SK-N-SH (cell line): ENCODE results near the gene PROSER2. TPM values are rescaled to one million over a fixed set of nuclear protein-coding genes. Genes with fewer than 3 reads are reported as not detected.

Experiments
- CTCF ChIA-PET: fragments of 300-600, 350-600 bp; formaldehyde crosslinking; extraction: SDS; loops from one replicate; lab custom pipeline; 2021; lab: Yijun Ruan, JAX
- POLR2A ChIA-PET: fragments of 350-600 bp; sonication (Branson Sonifier 250); formaldehyde crosslinking; extraction: SDS; loops from one replicate; lab custom pipeline; 2020; ENCODE audit warnings: antibody characterized with exemption, inconsistent platforms; lab: Yijun Ruan, JAX
- DNase-seq: peaks from one replicate; pipeline ENCODE4 v3.0.0; 2012
- H2AFZ ChIP-seq: fragments of 200-600 bp; sonication (generic); 2 replicates; pipeline ENCODE4 v1.8.1; 2016; ENCODE audit warnings: antibody characterized with exemption, mild to moderate bottlenecking, low read depth
- H3F3A ChIP-seq: fragments of 200-600 bp; sonication (generic); replicated peaks from 2 replicates; pipeline ENCODE3; 2016; ENCODE audit warnings: antibody characterized with exemption, mild to moderate bottlenecking; ENCODE audit not compliant: insufficient read depth
- H3K27ac ChIP-seq, 2 experiments: fragments of 200-500 bp in 1 of 2; fragments of 200-600 bp in 1 of 2; sonication (Bioruptor generic) in 1 of 2; sonication (generic), shearing (Covaris generic) in 1 of 2; 2 replicates each; pipeline versions ENCODE4 v1.5.1 to v1.6.1; 2014 to 2016; ENCODE audit warnings: low read depth in 2 of 2, inconsistent platforms in 1 of 2, low read length in 1 of 2, mild to moderate bottlenecking in 1 of 2, mixed read lengths in 1 of 2
- H3K27me3 ChIP-seq: fragments of 200-600 bp; sonication (generic), shearing (Covaris generic); 2 replicates; pipeline ENCODE4 v1.6.1; 2016; ENCODE audit warnings: mixed run types; ENCODE audit not compliant: insufficient read depth
- H3K36me3 ChIP-seq, 2 experiments: fragments of 200-500 bp in 1 of 2; fragments of 200-600 bp in 1 of 2; sonication (Bioruptor generic) in 1 of 2; sonication (generic) in 1 of 2; replicated peaks in 1 of 2; 2 replicates each; pipeline versions ENCODE3 to v1.5.1; 2014 to 2016; ENCODE audit warnings: low read length in 1 of 2, mild to moderate bottlenecking in 1 of 2; ENCODE audit not compliant: insufficient read depth in 2 of 2, control insufficient read depth in 1 of 2
- H3K4me1 ChIP-seq, 2 experiments: fragments of 200-500 bp in 1 of 2; fragments of 200-600 bp in 1 of 2; sonication (Bioruptor generic) in 1 of 2; sonication (generic), shearing (Covaris generic) in 1 of 2; 2 replicates each; pipeline versions ENCODE4 v1.5.1 to v1.6.1; 2014 to 2016; ENCODE audit warnings: low read depth in 1 of 2, low read length in 1 of 2, mixed run types in 1 of 2; ENCODE audit not compliant: insufficient read depth in 2 of 2, control insufficient read depth in 1 of 2
- H3K4me2 ChIP-seq: fragments of 200-600 bp; sonication (generic), shearing (Covaris generic); 2 replicates; pipeline ENCODE4 v1.6.1; 2017; ENCODE audit warnings: mixed run types
- H3K4me3 ChIP-seq, 2 experiments: fragments of 200-500 bp in 1 of 2; fragments of 200-600 bp in 1 of 2; sonication (Bioruptor generic) in 1 of 2; sonication (generic), shearing (Covaris generic) in 1 of 2; 2 replicates each; pipeline versions ENCODE4 v1.5.1 to v1.8.1; 2014 to 2016; ENCODE audit warnings: low read depth in 2 of 2, inconsistent platforms in 1 of 2, low read length in 1 of 2, mild to moderate bottlenecking in 1 of 2, mixed read lengths in 1 of 2, moderate library complexity in 1 of 2
- H3K79me2 ChIP-seq: fragments of 200-600 bp; sonication (generic); 2 replicates; pipeline ENCODE4 v1.8.1; 2017; ENCODE audit warnings: mild to moderate bottlenecking; ENCODE audit not compliant: insufficient read depth
- H3K9ac ChIP-seq: fragments of 200-600 bp; sonication (generic); 2 replicates; pipeline ENCODE4 v1.6.1; 2017; ENCODE audit warnings: mixed run types
- H3K9me2 ChIP-seq: fragments of 200-600 bp; sonication (generic); 2 replicates; pipeline ENCODE4 v1.6.1; 2017; ENCODE audit warnings: mixed run types
- H3K9me3 ChIP-seq: fragments of 200-600 bp; sonication (generic); 2 replicates; pipeline ENCODE4 v1.6.1; 2017; ENCODE audit warnings: mixed run types, mild to moderate bottlenecking, moderate library complexity
- H4K20me1 ChIP-seq: fragments of 200-600 bp; sonication (generic); 2 replicates; pipeline ENCODE4 v1.6.1; 2017; ENCODE audit warnings: mild to moderate bottlenecking, mixed run types; ENCODE audit not compliant: insufficient read depth
- ELF1 ChIP-seq: IDR thresholded peaks from 2 replicates; pipeline ENCODE4 v1.4.0; 2012
- EP300 ChIP-seq, 2 experiments: IDR thresholded peaks; 2 replicates each; pipeline versions ENCODE4 v1.4.0 to v1.6.1; 2012; ENCODE audit warnings: borderline replicate concordance in 1 of 2, low read depth in 1 of 2, low read length in 1 of 2
- GABPA ChIP-seq: IDR thresholded peaks from 2 replicates; pipeline ENCODE4 v1.4.0; 2012; ENCODE audit warnings: low read depth, mild to moderate bottlenecking
- IRF3 ChIP-seq: fragments of 150-350 bp; IDR thresholded peaks from 2 replicates; pipeline ENCODE4 v1.6.1; 2016; ENCODE audit warnings: mild to moderate bottlenecking, low read depth, low read length
- MAX ChIP-seq: IDR thresholded peaks from 2 replicates; pipeline ENCODE4 v1.4.0; 2012; ENCODE audit warnings: low read depth
- RAD21 ChIP-seq: IDR thresholded peaks from 2 replicates; pipeline ENCODE4 v1.6.1; 2012; ENCODE audit warnings: mild to moderate bottlenecking, low read length
- RCOR1 ChIP-seq: fragments of 150-350 bp; IDR thresholded peaks from 2 replicates; pipeline ENCODE4 v1.6.1; 2017; ENCODE audit warnings: antibody characterized with exemption, low read length
- YY1 ChIP-seq: IDR thresholded peaks from 2 replicates; pipeline ENCODE4 v1.4.0; 2012; ENCODE audit warnings: low read depth, mild to moderate bottlenecking
- WGBS: methylation state at CpG from one replicate; pipeline ENCODE4 v1.1.6; 2017; ENCODE audit warnings: low lambda C conversion rate; 5-methylcytosine and 5-hydroxymethylcytosine counted together
- polyA plus RNA-seq, 3 experiments: library from polyadenylated mRNA; depleted of rRNA; stranded (reverse); fragments of >200 nt; gene quantifications; 2 replicates each; pipeline ENCODE4 v1.2.3, GENCODE V29; 2012

Gene PROSER2
- polyA plus RNA-seq, 1 of the 3 experiments (the other 2 are of a cell fraction), result 0.95 TPM

- POLR2A ChIA-PET, result no interaction called here
These were observed 29.2 kb upstream of the PROSER2 start for GRCh38 chr10:11793762-11794479.

GRCh38 chr10:11794566-11794965 lies 28.6 kb upstream of the PROSER2 start:
- Histone ChIP-seq H3K27me3 (no peaks in the 10 kb centered on the region), H3K27ac (no peak overlapping the region)

More at GRCh38 chr10:11793762-11794479, 29.2 kb upstream of the PROSER2 start:
- Histone ChIP-seq H3K9me3 (no peaks in the 10 kb centered on the region), H3K4me2 (peak overlapping the region; percentile 24; the same call in 1 of the 2 replicates), H2AFZ (no peak overlapping the region), H3K9ac (peak overlapping the region; percentile 25; the same call in 1 of the 2 replicates), H3K27me3 (no peaks in the 10 kb centered on the region), H3K9me2 (no peaks in the 10 kb centered on the region), H3F3A (no peaks in the 10 kb centered on the region), H3K4me1 (peaks cover 0 to 8% of the 10 kb centered on the region in 2 experiments; a peak in 1 of 4 replicates), H4K20me1 (no peaks in the 10 kb centered on the region), H3K79me2 (no peaks in the 10 kb centered on the region), H3K36me3 (no peaks in the 10 kb centered on the region), H3K27ac (peak overlapping the region in 1 of 2 experiments; percentile 33; a peak in 1 of 4 replicates), H3K4me3 (no peak overlapping the region)
- TF ChIP-seq ELF1 (no peak), EP300 (IDR thresholded peaks at IDR 0.05; ENCODE audit: borderline replicate concordance in 1 of 2, low read depth in 1 of 2, low read length in 1 of 2) (no peak), GABPA (no peak), YY1 (no peak), RCOR1 (no peak)
- CTCF ChIA-PET, result interaction anchor here (1.0 to 2.7 kb wide), 5 partner anchors 11 to 370 kb away, joined by 3 to 11 read pairs (median 6); no protein-coding TSS in a partner anchor
- DNase-seq, result no peak
- WGBS, result 48% methylated on average over 7 of the region's 12 CpGs

More at GRCh38 chr10:11794566-11794965, 28.6 kb upstream of the PROSER2 start:
- no peaks in the 10 kb centered on the region for H4K20me1 ChIP-seq
- H3K4me1 ChIP-seq, result peaks cover 3 to 8% of the 10 kb centered on the region in 2 experiments; a peak in 2 of 4 replicates
- ChIA-PET POLR2A (no interaction called here), CTCF (interaction anchor here (1.3 to 2.7 kb wide), 4 partner anchors 12 to 370 kb away, joined by 3 to 11 read pairs (median 6); no protein-coding TSS in a partner anchor)
- H3K9me3 ChIP-seq, result no peaks in the 10 kb centered on the region
- whole genome bisulfite sequencing, result 76% methylated on average over 5 of the region's 5 CpGs
- H3K4me3 ChIP-seq, result no peak overlapping the region
- H3K4me2 ChIP-seq, result no peak overlapping the region
- no peak overlapping the region for H3K9ac ChIP-seq
- DNase-seq, result no peak
- no peak overlapping the region for H2AFZ ChIP-seq
- H3K36me3 ChIP-seq, result no peaks in the 10 kb centered on the region
- no peaks in the 10 kb centered on the region for H3F3A ChIP-seq
- no peaks in the 10 kb centered on the region for H3K79me2 ChIP-seq
- TF ChIP-seq MAX (no peak), IRF3 (no peak), RAD21 (no peak)
- TF ChIP-seq, all 33 proteins: peak for 0
- H3K9me2 ChIP-seq, result no peaks in the 10 kb centered on the region
